Breast epithelium (tissue), 3 donors: ENCODE measurements around the gene RPL13A.

Experiments
- CTCF ChIP-seq, 3 donors: fragments of 450-650 bp; IDR thresholded peaks; one replicate each; pipeline ENCODE4 v1.5.1; 2016 to 2017; ENCODE audit warnings: antibody characterized with exemption in 3 of 3, mild to moderate bottlenecking in 3 of 3, moderate library complexity in 3 of 3
- POLR2A ChIP-seq: fragments of 450-650 bp; IDR thresholded peaks from one replicate; pipeline ENCODE4 v1.6.1; 2016; ENCODE audit warnings: antibody characterized with exemption, mild to moderate bottlenecking, moderate library complexity
- POLR2AphosphoS5 ChIP-seq, 3 donors: sonication (generic); formaldehyde crosslinking; IDR thresholded peaks; one replicate each; pipeline ENCODE4 v1.6.1; 2017; ENCODE audit warnings: antibody characterized with exemption in 3 of 3

GRCh38 chr19:49499030-49499670 lies 11.7 kb downstream of the RPL13A start:
- TF ChIP-seq CTCF (IDR thresholded peaks at IDR 0.05) = no peak
- TF ChIP-seq POLR2A = no peak
- no peak for TF ChIP-seq POLR2AphosphoS5 (IDR thresholded peaks at IDR 0.05)
